ENCODE results near the gene CUZD1. TPM values are rescaled to one million over a fixed set of nuclear protein-coding genes. Genes with fewer than 3 reads are reported as not detected.
"Not testable (repeated sequence)": the region's sequence is repeated elsewhere in the genome, so short reads cannot be mapped to it uniquely, and the experiment has no call there.

CUZD1 gene
- polyA plus RNA-seq, 1 donor from 2014 or later = not detected

DNA sequence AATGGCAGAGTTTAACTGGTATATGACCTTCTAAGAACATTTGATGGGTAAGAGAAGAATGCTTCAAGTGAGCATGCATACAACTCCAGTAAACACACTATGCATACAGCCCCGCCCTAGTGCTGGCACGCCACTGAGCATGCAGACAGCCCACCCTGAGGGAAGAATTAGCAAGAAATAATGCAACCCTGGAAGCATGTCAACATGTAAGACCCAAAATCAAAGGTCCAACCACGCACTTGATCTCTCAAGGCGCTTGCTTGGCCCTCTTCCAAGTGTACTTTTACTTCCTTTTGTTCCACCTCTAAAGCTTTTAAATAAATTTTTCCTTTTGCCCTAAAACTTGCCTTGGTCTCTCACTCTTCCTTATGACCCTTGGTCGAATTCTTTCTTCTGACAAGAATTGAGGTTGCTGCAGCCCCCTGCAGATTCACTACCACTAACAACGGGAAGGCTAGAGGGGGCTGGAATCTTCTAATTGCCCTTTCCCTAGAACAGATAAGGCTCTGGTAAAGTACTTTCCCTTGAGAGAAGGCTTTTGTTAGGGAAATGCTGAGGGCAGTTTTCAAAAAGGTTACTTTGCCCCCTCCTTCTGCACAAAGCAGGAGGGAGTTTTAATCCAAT lies 30.3 kb upstream of the CUZD1 start:
- H3K27ac ChIP-seq (ENCODE audit: low read length) = no peak overlapping the region
- H3K9ac ChIP-seq (ENCODE audit: low read length) = no peak overlapping the region
- TF ChIP-seq, protein P1, sequence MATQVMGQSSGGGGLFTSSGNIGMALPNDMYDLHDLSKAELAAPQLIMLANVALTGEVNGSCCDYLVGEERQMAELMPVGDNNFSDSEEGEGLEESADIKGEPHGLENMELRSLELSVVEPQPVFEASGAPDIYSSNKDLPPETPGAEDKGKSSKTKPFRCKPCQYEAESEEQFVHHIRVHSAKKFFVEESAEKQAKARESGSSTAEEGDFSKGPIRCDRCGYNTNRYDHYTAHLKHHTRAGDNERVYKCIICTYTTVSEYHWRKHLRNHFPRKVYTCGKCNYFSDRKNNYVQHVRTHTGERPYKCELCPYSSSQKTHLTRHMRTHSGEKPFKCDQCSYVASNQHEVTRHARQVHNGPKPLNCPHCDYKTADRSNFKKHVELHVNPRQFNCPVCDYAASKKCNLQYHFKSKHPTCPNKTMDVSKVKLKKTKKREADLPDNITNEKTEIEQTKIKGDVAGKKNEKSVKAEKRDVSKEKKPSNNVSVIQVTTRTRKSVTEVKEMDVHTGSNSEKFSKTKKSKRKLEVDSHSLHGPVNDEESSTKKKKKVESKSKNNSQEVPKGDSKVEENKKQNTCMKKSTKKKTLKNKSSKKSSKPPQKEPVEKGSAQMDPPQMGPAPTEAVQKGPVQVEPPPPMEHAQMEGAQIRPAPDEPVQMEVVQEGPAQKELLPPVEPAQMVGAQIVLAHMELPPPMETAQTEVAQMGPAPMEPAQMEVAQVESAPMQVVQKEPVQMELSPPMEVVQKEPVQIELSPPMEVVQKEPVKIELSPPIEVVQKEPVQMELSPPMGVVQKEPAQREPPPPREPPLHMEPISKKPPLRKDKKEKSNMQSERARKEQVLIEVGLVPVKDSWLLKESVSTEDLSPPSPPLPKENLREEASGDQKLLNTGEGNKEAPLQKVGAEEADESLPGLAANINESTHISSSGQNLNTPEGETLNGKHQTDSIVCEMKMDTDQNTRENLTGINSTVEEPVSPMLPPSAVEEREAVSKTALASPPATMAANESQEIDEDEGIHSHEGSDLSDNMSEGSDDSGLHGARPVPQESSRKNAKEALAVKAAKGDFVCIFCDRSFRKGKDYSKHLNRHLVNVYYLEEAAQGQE (IDR thresholded peaks at IDR 0.05; ENCODE audit: borderline replicate concordance) = no peak
- TF ChIP-seq POLR2AphosphoS5 (IDR thresholded peaks at IDR 0.05) (no peak), RAD21 (conservative IDR thresholded peaks at IDR 0.05) (no peak), MXI1 (conservative IDR thresholded peaks at IDR 0.05; ENCODE audit: poor library complexity, severe bottlenecking) (no peak), SMC3 (conservative IDR thresholded peaks at IDR 0.05; ENCODE audit: poor library complexity) (no peak), CTCF (IDR thresholded peaks at IDR 0.05; ENCODE audit: poor library complexity, severe bottlenecking) (no peak), TAF1 (IDR thresholded peaks at IDR 0.05; ENCODE audit: low read depth) (no peak), EZH2 (IDR thresholded peaks at IDR 0.05; ENCODE audit: borderline replicate concordance, insufficient read depth, low read length, poor library complexity, severe bottlenecking) (no peak), EP300 (conservative IDR thresholded peaks at IDR 0.05; ENCODE audit: poor library complexity, severe bottlenecking) (no peak)
- no peaks in the 10 kb centered on the region for H4K20me1 ChIP-seq (ENCODE audit: insufficient read depth)
- no peaks in the 10 kb centered on the region for H3K9me3 ChIP-seq (ENCODE audit: low read length)
- H3K79me2 ChIP-seq (replicated peaks; ENCODE audit: insufficient read depth, low read length) = no peaks in the 10 kb centered on the region
- H3K4me2 ChIP-seq (ENCODE audit: low read length) = no peak overlapping the region
- no peaks in the 10 kb centered on the region for H3F3A ChIP-seq (ENCODE audit: insufficient read depth, low read length, poor library complexity, severe bottlenecking)
- H2AFZ ChIP-seq (ENCODE audit: low read depth, low read length) = no peak overlapping the region
- no peak overlapping the region for H3K4me3 ChIP-seq (ENCODE audit: low read length)
- H3K27me3 ChIP-seq (ENCODE audit: insufficient read depth, low read depth, low read length) = no peaks in the 10 kb centered on the region
- no peaks in the 10 kb centered on the region for H3K36me3 ChIP-seq (ENCODE audit: insufficient read depth, low read length)
- no peaks in the 10 kb centered on the region for H3K9me2 ChIP-seq (ENCODE audit: insufficient read depth, low read length)

GRCh38 chr10:122871947-122872346 lies 26.3 kb upstream of the CUZD1 start:
- not testable (repeated sequence) for H3K4me3 ChIP-seq (ENCODE audit: low read length); H3K27ac ChIP-seq (ENCODE audit: low read length); H3K36me3 ChIP-seq (ENCODE audit: insufficient read depth, low read length); H4K20me1 ChIP-seq (ENCODE audit: insufficient read depth); H2AFZ ChIP-seq (ENCODE audit: low read depth, low read length); H3K27me3 ChIP-seq (ENCODE audit: insufficient read depth, low read depth, low read length); H3F3A ChIP-seq (ENCODE audit: insufficient read depth, low read length, poor library complexity, severe bottlenecking); H3K4me2 ChIP-seq (ENCODE audit: low read length); H3K9me3 ChIP-seq (ENCODE audit: low read length); H3K9me2 ChIP-seq (ENCODE audit: insufficient read depth, low read length); H3K79me2 ChIP-seq (replicated peaks; ENCODE audit: insufficient read depth, low read length); H3K9ac ChIP-seq (ENCODE audit: low read length)

DNA sequence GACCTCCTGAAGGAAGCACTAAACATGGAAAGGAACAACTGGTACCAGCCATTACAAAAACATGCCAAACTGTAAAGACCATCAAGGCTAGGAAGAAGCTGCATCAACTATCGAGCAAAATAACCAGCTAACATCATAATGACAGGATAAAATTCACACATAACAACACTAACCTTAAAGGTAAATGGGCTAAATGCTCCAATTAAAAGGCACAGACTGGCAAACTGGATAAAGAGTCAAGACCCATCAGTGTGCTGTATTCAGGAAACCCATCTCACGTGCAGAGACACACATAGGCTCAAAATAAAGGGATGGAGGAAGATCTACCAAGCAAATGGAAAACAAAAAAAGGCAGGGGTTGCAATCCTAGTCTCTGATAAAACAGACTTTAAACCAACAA lies 23.1 kb upstream of the CUZD1 start:
- not testable (repeated sequence) for H2AFZ ChIP-seq (ENCODE audit: low read depth, low read length); H3K9ac ChIP-seq (ENCODE audit: low read length); H3K79me2 ChIP-seq (replicated peaks; ENCODE audit: insufficient read depth, low read length); H3K9me3 ChIP-seq (ENCODE audit: low read length); H3K36me3 ChIP-seq (ENCODE audit: insufficient read depth, low read length); H3K9me2 ChIP-seq (ENCODE audit: insufficient read depth, low read length); H4K20me1 ChIP-seq (ENCODE audit: insufficient read depth); H3K27ac ChIP-seq (ENCODE audit: low read length); H3K27me3 ChIP-seq (ENCODE audit: insufficient read depth, low read depth, low read length); H3F3A ChIP-seq (ENCODE audit: insufficient read depth, low read length, poor library complexity, severe bottlenecking); H3K4me3 ChIP-seq (ENCODE audit: low read length); H3K4me2 ChIP-seq (ENCODE audit: low read length)

GRCh38 chr10:122866757-122867482 lies 21.3 kb upstream of the CUZD1 start:
- H3K9ac ChIP-seq (ENCODE audit: low read length); H3K4me2 ChIP-seq (ENCODE audit: low read length); H2AFZ ChIP-seq (ENCODE audit: low read depth, low read length); H3K79me2 ChIP-seq (replicated peaks; ENCODE audit: insufficient read depth, low read length); H3K27ac ChIP-seq (ENCODE audit: low read length); H3K9me3 ChIP-seq (ENCODE audit: low read length); H3K4me3 ChIP-seq (ENCODE audit: low read length); H3K9me2 ChIP-seq (ENCODE audit: insufficient read depth, low read length); H3F3A ChIP-seq (ENCODE audit: insufficient read depth, low read length, poor library complexity, severe bottlenecking); H3K36me3 ChIP-seq (ENCODE audit: insufficient read depth, low read length); H3K27me3 ChIP-seq (ENCODE audit: insufficient read depth, low read depth, low read length); H4K20me1 ChIP-seq (ENCODE audit: insufficient read depth): not testable (repeated sequence)

All from neural cell (in vitro differentiated cells).